OCI-LY3 (cell line): ENCODE results near the gene SHROOM1.

ENCODE experiments used
- H2AFZ ChIP-seq: fragments of 200-600, 300-600 bp; shearing (Covaris generic); 2 replicates; pipeline ENCODE4 v1.6.0; 2014; ENCODE audit warnings: antibody characterized with exemption, low read depth, low read length
- H3K27ac ChIP-seq: fragments of 200-600, 300-600 bp; sonication (generic); 2 replicates; pipeline ENCODE4 v1.5.1; 2014; ENCODE audit warnings: mild to moderate bottlenecking, low read length, moderate library complexity, mixed read lengths
- H3K27me3 ChIP-seq: fragments of 200-600, 300-600 bp; sonication (generic); 2 replicates; pipeline ENCODE4 v1.6.1; 2014; ENCODE audit warnings: low read depth, low read length, mixed read lengths
- H3K36me3 ChIP-seq: fragments of 200-600, 300-600 bp; sonication (generic); replicated peaks from 2 replicates; pipeline ENCODE3; 2014; ENCODE audit warnings: low read depth, low read length, mixed read lengths
- H3K4me1 ChIP-seq: fragments of 300-600, 200-600 bp; sonication (generic); 2 replicates; pipeline ENCODE4 v1.6.1; 2014; ENCODE audit warnings: low read length, mixed read lengths
- H3K4me2 ChIP-seq: fragments of 200-600, 300-600 bp; sonication (generic); 2 replicates; pipeline ENCODE4 v1.6.1; 2014; ENCODE audit warnings: low read length, mixed read lengths
- H3K4me3 ChIP-seq: fragments of 300-600, 200-600 bp; sonication (generic); 2 replicates; pipeline ENCODE4 v1.5.1; 2014; ENCODE audit warnings: antibody characterized with exemption, mild to moderate bottlenecking, low read length, moderate library complexity
- H3K79me2 ChIP-seq: fragments of 300-600, 200-600 bp; shearing (Covaris generic); 2 replicates; pipeline ENCODE4 v1.6.1; 2014; ENCODE audit warnings: mild to moderate bottlenecking, low read length, mixed read lengths
- H3K9ac ChIP-seq: fragments of 300-600, 200-600 bp; shearing (Covaris generic); 2 replicates; pipeline ENCODE4 v1.6.0; 2014; ENCODE audit warnings: mild to moderate bottlenecking, low read length, moderate library complexity
- H3K9me3 ChIP-seq: fragments of 200-600, 300-600 bp; shearing (Covaris generic); 2 replicates; pipeline ENCODE4 v1.6.1; 2014; ENCODE audit warnings: low read length, mixed read lengths; ENCODE audit not compliant: insufficient read depth
- H4K20me1 ChIP-seq: fragments of 200-600, 300-600 bp; sonication (generic); 2 replicates; pipeline ENCODE4 v1.6.1; 2016; ENCODE audit warnings: low read length, mixed read lengths; ENCODE audit not compliant: insufficient read depth
- EZH2phosphoT487 ChIP-seq: fragments of 200-600 bp; shearing (Covaris generic); IDR thresholded peaks from 2 replicates; pipeline ENCODE4 v1.6.1; 2018; ENCODE audit warnings: antibody characterized with exemption, mixed run types, low read depth
- TF ChIP-seq, protein P1 (sequence below): fragments of 200-600, 300-600 bp; sonication (generic); IDR thresholded peaks from 2 replicates; pipeline ENCODE4 v1.5.1; 2014; ENCODE audit warnings: antibody characterized with exemption, low read length, low read depth

SHROOM1 gene

GRCh38 chr5:132782101-132782500, 48.3 kb downstream of the SHROOM1 start:
- TF ChIP-seq EZH2phosphoT487, result no peak
- TF ChIP-seq, protein P1, sequence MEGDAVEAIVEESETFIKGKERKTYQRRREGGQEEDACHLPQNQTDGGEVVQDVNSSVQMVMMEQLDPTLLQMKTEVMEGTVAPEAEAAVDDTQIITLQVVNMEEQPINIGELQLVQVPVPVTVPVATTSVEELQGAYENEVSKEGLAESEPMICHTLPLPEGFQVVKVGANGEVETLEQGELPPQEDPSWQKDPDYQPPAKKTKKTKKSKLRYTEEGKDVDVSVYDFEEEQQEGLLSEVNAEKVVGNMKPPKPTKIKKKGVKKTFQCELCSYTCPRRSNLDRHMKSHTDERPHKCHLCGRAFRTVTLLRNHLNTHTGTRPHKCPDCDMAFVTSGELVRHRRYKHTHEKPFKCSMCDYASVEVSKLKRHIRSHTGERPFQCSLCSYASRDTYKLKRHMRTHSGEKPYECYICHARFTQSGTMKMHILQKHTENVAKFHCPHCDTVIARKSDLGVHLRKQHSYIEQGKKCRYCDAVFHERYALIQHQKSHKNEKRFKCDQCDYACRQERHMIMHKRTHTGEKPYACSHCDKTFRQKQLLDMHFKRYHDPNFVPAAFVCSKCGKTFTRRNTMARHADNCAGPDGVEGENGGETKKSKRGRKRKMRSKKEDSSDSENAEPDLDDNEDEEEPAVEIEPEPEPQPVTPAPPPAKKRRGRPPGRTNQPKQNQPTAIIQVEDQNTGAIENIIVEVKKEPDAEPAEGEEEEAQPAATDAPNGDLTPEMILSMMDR, result no peak
- Histone ChIP-seq H3K79me2 (no peaks in the 10 kb centered on the region), H3K27me3 (0 out of 2 replicates have a peak, but pooled peaks cover 5% of the 10 kb centered on the region), H3K9ac (no peak overlapping the region), H3K4me2 (no peak overlapping the region), H2AFZ (no peak overlapping the region), H4K20me1 (no peaks in the 10 kb centered on the region), H3K36me3 (no peaks in the 10 kb centered on the region), H3K9me3 (no peaks in the 10 kb centered on the region), H3K4me1 (peaks cover 12% of the 10 kb centered on the region), H3K27ac (no peak overlapping the region), H3K4me3 (no peak overlapping the region)

DNA sequence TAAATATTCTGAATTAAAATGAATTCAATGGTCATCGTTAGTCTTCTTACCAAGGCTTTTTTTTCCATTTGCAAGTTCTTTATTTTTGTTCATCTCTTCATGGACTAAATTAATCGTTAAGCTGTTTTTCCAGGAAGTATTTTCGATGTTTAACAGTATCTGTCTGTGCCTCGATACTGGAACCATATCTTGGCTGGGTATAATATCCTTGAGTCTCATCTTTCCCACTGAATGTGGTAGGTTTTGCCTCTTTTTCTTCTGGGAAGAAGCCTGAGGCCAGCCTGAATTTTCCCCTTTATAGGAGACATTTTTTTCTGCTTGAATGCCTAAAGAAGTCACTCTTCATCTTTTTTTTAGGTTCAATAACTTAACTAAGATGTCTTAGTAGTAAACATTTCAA, 49.4 kb downstream of the SHROOM1 start:
- Histone ChIP-seq H3K36me3 (no peaks in the 10 kb centered on the region), H3K9ac (no peak overlapping the region), H3K27ac (no peak overlapping the region), H3K4me1 (peaks cover 12% of the 10 kb centered on the region), H3K4me2 (no peak overlapping the region), H2AFZ (no peak overlapping the region), H3K27me3 (0 out of 2 replicates have a peak, but pooled peaks cover 5% of the 10 kb centered on the region), H3K4me3 (no peak overlapping the region), H3K9me3 (no peaks in the 10 kb centered on the region), H4K20me1 (no peaks in the 10 kb centered on the region), H3K79me2 (peaks cover 2% of the 10 kb centered on the region)
- no peak for TF ChIP-seq EZH2phosphoT487
- TF ChIP-seq, protein P1, result no peak

GRCh38 chr5:132780577-132780976, 49.9 kb downstream of the SHROOM1 start:
- Histone ChIP-seq H3K4me1 (peaks cover 7% of the 10 kb centered on the region), H4K20me1 (no peaks in the 10 kb centered on the region), H3K9ac (no peak overlapping the region), H3K79me2 (peaks cover 4% of the 10 kb centered on the region), H3K27me3 (0 out of 2 replicates have a peak, but pooled peaks cover 5% of the 10 kb centered on the region), H3K27ac (no peak overlapping the region), H2AFZ (no peak overlapping the region), H3K4me3 (no peak overlapping the region), H3K4me2 (no peak overlapping the region), H3K36me3 (no peaks in the 10 kb centered on the region), H3K9me3 (no peaks in the 10 kb centered on the region)
- TF ChIP-seq, protein P1, result no peak
- no peak for TF ChIP-seq EZH2phosphoT487

DNA sequence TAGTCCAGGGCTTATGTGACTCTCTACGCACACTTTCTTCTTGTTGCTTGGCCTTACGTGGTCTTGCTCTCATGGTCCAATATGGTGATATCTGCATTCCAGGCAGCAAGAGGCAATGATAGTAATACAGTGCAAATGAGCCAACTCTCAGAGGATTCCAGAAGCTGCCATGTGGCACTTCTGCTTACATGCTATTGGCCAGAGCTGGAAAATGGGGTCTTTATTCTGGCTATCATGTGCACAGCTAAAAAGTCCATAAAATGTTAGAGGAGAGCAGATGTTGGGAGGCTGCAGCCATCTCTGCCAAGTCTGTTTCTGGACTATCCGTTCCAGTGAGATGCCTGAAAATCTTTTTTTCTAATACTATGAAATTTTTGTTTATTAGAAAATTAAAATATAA, 50.5 kb downstream of the SHROOM1 start:
- Histone ChIP-seq H3K4me2 (no peak overlapping the region), H2AFZ (no peak overlapping the region)

More for the DNA sequence above, 50.5 kb downstream of the SHROOM1 start:
- Histone ChIP-seq H3K79me2 (peaks cover 10% of the 10 kb centered on the region), H3K27me3 (0 out of 2 replicates have a peak, but pooled peaks cover 5% of the 10 kb centered on the region), H4K20me1 (no peaks in the 10 kb centered on the region), H3K27ac (no peak overlapping the region), H3K4me1 (peaks cover under 1% of the 10 kb centered on the region), H3K36me3 (no peaks in the 10 kb centered on the region), H3K4me3 (no peak overlapping the region), H3K9ac (no peak overlapping the region), H3K9me3 (no peaks in the 10 kb centered on the region)
- TF ChIP-seq, protein P1, result no peak
- no peak for TF ChIP-seq EZH2phosphoT487
